ENCODE measurements around the gene TMEM238.

DNA sequence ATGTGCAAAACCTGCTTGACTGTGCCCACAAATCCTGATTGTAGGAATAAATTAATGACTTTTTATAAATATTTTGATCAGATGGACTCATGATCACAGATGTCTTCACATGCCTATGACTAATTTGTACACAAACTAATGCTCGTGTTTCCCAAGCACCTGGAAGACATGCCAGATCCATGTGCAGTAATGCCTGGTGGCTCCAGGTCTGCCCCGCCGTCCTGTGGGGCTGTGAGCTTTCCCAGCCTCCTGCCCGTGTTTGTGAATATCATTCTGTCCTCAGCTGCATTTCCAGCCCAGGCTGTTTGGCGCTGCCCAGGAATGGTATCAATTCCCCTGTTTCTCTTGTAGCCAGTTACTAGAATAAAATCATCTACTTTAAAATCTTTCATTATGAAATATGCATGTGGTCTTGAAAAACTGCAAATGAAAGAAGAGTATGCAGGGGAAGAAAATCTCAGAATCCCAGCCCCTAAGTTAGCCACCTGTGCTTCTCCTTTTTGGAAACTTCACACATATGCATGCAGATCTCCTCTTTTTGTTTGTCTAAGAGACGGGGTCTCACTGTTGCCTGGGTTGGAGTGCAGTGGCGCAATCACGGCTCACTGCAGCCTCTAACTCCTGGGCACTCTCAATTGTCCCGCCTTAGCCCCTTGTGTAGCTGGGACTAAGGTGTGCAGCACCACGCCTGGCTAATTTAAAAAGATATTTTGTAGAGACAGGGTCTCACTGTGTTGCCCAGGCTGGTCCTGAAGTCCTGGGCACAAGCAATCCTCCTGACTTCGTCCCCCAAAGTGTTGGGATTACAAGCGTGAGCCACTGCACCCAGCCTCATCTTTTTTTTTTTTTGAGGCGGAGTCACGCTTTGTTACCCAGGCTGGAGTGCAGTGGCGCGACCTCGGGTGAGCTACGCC, 7.9 kb upstream of the TMEM238 start:
- TF ChIP-seq, protein P1, sequence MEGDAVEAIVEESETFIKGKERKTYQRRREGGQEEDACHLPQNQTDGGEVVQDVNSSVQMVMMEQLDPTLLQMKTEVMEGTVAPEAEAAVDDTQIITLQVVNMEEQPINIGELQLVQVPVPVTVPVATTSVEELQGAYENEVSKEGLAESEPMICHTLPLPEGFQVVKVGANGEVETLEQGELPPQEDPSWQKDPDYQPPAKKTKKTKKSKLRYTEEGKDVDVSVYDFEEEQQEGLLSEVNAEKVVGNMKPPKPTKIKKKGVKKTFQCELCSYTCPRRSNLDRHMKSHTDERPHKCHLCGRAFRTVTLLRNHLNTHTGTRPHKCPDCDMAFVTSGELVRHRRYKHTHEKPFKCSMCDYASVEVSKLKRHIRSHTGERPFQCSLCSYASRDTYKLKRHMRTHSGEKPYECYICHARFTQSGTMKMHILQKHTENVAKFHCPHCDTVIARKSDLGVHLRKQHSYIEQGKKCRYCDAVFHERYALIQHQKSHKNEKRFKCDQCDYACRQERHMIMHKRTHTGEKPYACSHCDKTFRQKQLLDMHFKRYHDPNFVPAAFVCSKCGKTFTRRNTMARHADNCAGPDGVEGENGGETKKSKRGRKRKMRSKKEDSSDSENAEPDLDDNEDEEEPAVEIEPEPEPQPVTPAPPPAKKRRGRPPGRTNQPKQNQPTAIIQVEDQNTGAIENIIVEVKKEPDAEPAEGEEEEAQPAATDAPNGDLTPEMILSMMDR (IDR thresholded peaks at IDR 0.05), result no peak
- no peak for TF ChIP-seq POLR2A (IDR thresholded peaks at IDR 0.05)

Measured in adrenal gland (tissue), 5 donors.